Anterior cingulate cortex (tissue), 58 donors: ENCODE results near the gene PRSS2.

Experiments used
- DNase-seq, 58 donors: peaks; one replicate each; lab custom pipeline; 2025; lab: John Stamatoyannopoulos, UW

Gene PRSS2

DNA sequence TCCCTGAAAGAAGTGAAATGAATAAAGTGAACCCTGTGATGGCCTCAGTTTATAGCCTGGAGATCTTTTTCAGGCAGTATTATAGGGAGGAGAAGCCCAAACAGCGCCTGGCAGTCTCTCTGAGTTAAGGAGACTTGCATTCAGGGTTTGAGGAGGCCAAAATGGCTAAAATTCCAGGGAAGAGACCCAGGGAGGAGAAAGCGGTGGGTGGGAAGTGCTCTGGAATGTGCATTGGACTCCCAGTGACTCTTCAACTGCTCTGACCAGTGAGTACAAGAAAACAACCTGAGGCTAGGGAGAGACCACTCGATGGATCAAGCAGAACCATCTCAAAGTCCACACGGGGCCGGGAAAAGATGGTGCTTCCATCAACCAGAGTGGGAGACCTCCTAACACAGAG, 48.8 kb downstream of the PRSS2 start:
- DNase-seq = no peak

DNA sequence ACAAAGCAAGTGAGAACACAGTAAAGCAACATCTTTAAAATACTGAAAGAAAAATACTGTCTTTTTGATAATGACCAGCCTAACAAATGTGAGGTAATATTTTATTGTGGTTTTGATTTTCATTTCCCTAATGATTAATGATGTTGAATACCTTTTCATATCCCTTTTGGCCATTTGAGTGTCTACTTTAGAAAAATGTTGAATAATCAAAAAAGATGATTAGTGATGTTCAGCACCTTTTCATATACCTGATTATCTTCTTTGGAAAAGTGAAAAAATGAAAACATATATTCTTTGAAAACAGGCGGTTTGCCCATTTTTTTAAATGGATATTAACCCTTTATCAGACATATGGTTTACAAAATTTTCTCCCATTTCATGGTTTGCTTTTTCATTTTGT, 51.9 kb downstream of the PRSS2 start:
- no peak for DNase-seq
